PFSK-1 (cell line): ENCODE measurements around the gene TMEM131.

Experiments used
- FOXP2 ChIP-seq: optimal IDR thresholded peaks from 2 replicates; pipeline ENCODE3; 2011; ENCODE audit warnings: borderline replicate concordance, control low read depth, inconsistent platforms; ENCODE audit not compliant: insufficient read depth; ENCODE audit errors: extremely low read length, extremely low read depth
- POLR2AphosphoS5 ChIP-seq: IDR thresholded peaks from 2 replicates; pipeline ENCODE4 v1.6.1; 2012; ENCODE audit warnings: low read depth, mild to moderate bottlenecking, control low read depth, low read length, moderate library complexity
- TAF1 ChIP-seq: IDR thresholded peaks from 2 replicates; pipeline ENCODE4 v1.6.1; 2012; ENCODE audit warnings: low read length, control low read depth, borderline replicate concordance; ENCODE audit not compliant: insufficient read depth

- TF ChIP-seq TAF1 = no peak
- no peak for TF ChIP-seq FOXP2
- TF ChIP-seq POLR2AphosphoS5 = no peak
These were observed 93.9 kb downstream of the TMEM131 start for GRCh38 chr2:97901862-97902261.
